Neural cell (in vitro differentiated cells): ENCODE results near the gene UNC5A. TPM values are rescaled to one million over a fixed set of nuclear protein-coding genes. Genes with fewer than 3 reads are reported as not detected.

Experiments used
- H2AFZ ChIP-seq: fragments of 200-600, 300-800 bp; sonication (generic), shearing (Covaris generic); 2 replicates; pipeline ENCODE4 v1.6.0; 2014; ENCODE audit warnings: low read depth, mild to moderate bottlenecking, antibody characterized with exemption, low read length, moderate library complexity
- H3F3A ChIP-seq: fragments of 200-600 bp; shearing (Covaris generic); 2 replicates; pipeline ENCODE4 v1.6.1; 2016; ENCODE audit warnings: mild to moderate bottlenecking, moderate library complexity, mixed read lengths, antibody characterized with exemption, low read length; ENCODE audit not compliant: insufficient read depth, poor library complexity, severe bottlenecking
- H3K27ac ChIP-seq: fragments of 200-600, 300-800 bp; sonication (generic), shearing (Covaris generic); 2 replicates; pipeline ENCODE4 v1.5.1; 2014; ENCODE audit warnings: mild to moderate bottlenecking, low read length, moderate library complexity
- H3K27me3 ChIP-seq: fragments of 300-800, 200-600 bp; sonication (generic), shearing (Covaris generic); 2 replicates; pipeline ENCODE4 v1.6.0; 2014; ENCODE audit warnings: mild to moderate bottlenecking, low read depth, low read length, moderate library complexity; ENCODE audit not compliant: insufficient read depth
- H3K36me3 ChIP-seq: fragments of 300-800, 200-600 bp; sonication (generic), shearing (Covaris generic); 2 replicates; pipeline ENCODE4 v1.5.1; 2014; ENCODE audit warnings: mild to moderate bottlenecking, antibody characterized with exemption, low read length, moderate library complexity; ENCODE audit not compliant: insufficient read depth
- H3K4me2 ChIP-seq: fragments of 300-800, 200-600 bp; sonication (generic), shearing (Covaris generic); 2 replicates; pipeline ENCODE4 v1.6.0; 2014; ENCODE audit warnings: mild to moderate bottlenecking, low read length
- H3K4me3 ChIP-seq: fragments of 300-800, 200-600 bp; sonication (generic), shearing (Covaris generic); 2 replicates; pipeline ENCODE4 v1.5.1; 2014; ENCODE audit warnings: mild to moderate bottlenecking, low read length, moderate library complexity
- H3K79me2 ChIP-seq: fragments of 200-600 bp; shearing (Covaris generic); replicated peaks from 2 replicates; pipeline ENCODE4 v1.6.0; 2014; ENCODE audit warnings: mild to moderate bottlenecking, low read length, moderate library complexity; ENCODE audit not compliant: insufficient read depth
- H3K9ac ChIP-seq: fragments of 300-800, 200-600 bp; sonication (generic), shearing (Covaris generic); 2 replicates; pipeline ENCODE4 v1.6.1; 2016; ENCODE audit warnings: mild to moderate bottlenecking, low read length, mixed read lengths
- H3K9me2 ChIP-seq: fragments of 200-600 bp; shearing (Covaris generic); 2 replicates; pipeline ENCODE4 v1.6.1; 2016; ENCODE audit warnings: mild to moderate bottlenecking, low read length, mixed read lengths; ENCODE audit not compliant: insufficient read depth
- H3K9me3 ChIP-seq: fragments of 200-600, 300-800 bp; sonication (generic), shearing (Covaris generic); 2 replicates; pipeline ENCODE4 v1.6.1; 2016; ENCODE audit warnings: mild to moderate bottlenecking, mixed run types, low read length, moderate library complexity, mixed read lengths
- H4K20me1 ChIP-seq: fragments of 200-600 bp; shearing (Covaris generic); 2 replicates; pipeline ENCODE4 v1.6.1; 2016; ENCODE audit warnings: mild to moderate bottlenecking, mixed run types; ENCODE audit not compliant: insufficient read depth
- EP300 ChIP-seq: fragments of 450-650 bp; conservative IDR thresholded peaks from 2 replicates; pipeline ENCODE4 v1.6.1; 2014; ENCODE audit warnings: antibody characterized with exemption, mild to moderate bottlenecking, moderate library complexity; ENCODE audit not compliant: poor library complexity, severe bottlenecking
- EZH2 ChIP-seq: fragments of 200-600, 300-800 bp; shearing (Covaris generic), sonication (generic); IDR thresholded peaks from 2 replicates; pipeline ENCODE4 v1.6.1; 2014; ENCODE audit warnings: antibody characterized with exemption, low read length, borderline replicate concordance, mild to moderate bottlenecking; ENCODE audit not compliant: insufficient read depth, poor library complexity, severe bottlenecking
- MXI1 ChIP-seq: fragments of 450-650 bp; conservative IDR thresholded peaks from 2 replicates; pipeline ENCODE4 v1.6.1; 2014; ENCODE audit warnings: antibody characterized with exemption, mild to moderate bottlenecking; ENCODE audit not compliant: poor library complexity, severe bottlenecking
- POLR2AphosphoS5 ChIP-seq: IDR thresholded peaks from 2 replicates; pipeline ENCODE4 v1.6.1; 2012
- RAD21 ChIP-seq: fragments of 450-650 bp; conservative IDR thresholded peaks from 2 replicates; pipeline ENCODE4 v1.6.1; 2014; ENCODE audit warnings: antibody characterized with exemption, mild to moderate bottlenecking, moderate library complexity
- REST ChIP-seq: IDR thresholded peaks from 2 replicates; pipeline ENCODE4 v1.6.1; 2012; ENCODE audit warnings: borderline replicate concordance
- SMC3 ChIP-seq: fragments of 450-650 bp; conservative IDR thresholded peaks from 2 replicates; pipeline ENCODE4 v1.6.1; 2014; ENCODE audit warnings: antibody characterized with exemption, mild to moderate bottlenecking, moderate library complexity; ENCODE audit not compliant: poor library complexity
- TAF1 ChIP-seq: IDR thresholded peaks from 2 replicates; pipeline ENCODE4 v1.6.1; 2012; ENCODE audit warnings: low read depth
- polyA plus RNA-seq: library from polyadenylated mRNA; depleted of rRNA; stranded (reverse); fragments of >200 nt; gene quantifications from 2 replicates; pipeline ENCODE4 v1.2.3, GENCODE V29; 2014
- TF ChIP-seq, protein P1 (sequence below): fragments of 450-650 bp; IDR thresholded peaks from 2 replicates; pipeline ENCODE4 v1.5.1; 2014; ENCODE audit warnings: antibody characterized with exemption, mild to moderate bottlenecking, moderate library complexity; ENCODE audit not compliant: poor library complexity, severe bottlenecking

The UNC5A gene
- polyA plus RNA-seq, 1 donor from 2014 or later, result 2.7 TPM

DNA sequence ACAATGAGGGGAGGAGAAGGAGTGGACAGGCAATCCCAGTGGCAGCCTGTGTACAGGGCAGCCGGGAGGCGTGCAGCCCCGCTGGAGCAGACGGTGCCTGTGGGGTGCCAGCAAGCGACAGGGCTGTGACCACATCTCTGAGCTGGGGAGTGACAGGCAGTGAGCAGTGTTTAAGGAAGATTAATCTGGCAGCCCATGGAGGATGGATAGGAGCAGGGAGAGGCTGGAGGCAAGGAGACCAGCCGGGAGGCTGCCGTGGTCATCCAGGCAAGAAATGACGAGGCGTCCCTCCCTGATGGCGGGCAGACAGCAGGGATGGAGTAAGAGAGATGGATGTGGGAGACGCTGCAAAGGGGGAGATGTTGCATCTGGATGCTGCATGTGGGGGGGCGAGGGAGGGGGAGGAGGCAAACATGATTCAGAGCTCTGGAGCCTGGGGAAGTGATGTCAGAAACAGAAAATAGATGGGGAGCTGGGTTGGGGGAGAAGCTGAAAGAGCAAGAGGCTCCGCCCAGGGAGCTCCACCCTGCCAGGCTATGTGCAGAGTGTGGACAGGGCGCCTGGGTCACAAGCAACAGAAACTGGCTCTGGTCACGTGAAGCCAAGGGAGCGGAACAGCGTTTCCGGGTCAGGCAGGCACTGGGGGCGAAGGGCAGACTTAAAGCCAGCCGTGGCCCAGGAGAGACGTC, 12.6 kb downstream of the UNC5A start:
- H3K4me2 ChIP-seq, result no peak overlapping the region
- no peaks in the 10 kb centered on the region for H3K9me3 ChIP-seq
- H4K20me1 ChIP-seq, result no peaks in the 10 kb centered on the region
- H3K4me3 ChIP-seq, result no peak overlapping the region
- no peaks in the 10 kb centered on the region for H3K36me3 ChIP-seq
- no peak for TF ChIP-seq RAD21
- TF ChIP-seq MXI1, result no peak
- no peak for TF ChIP-seq SMC3
- no peak for TF ChIP-seq EP300
- no peak for TF ChIP-seq POLR2AphosphoS5
- no peak for TF ChIP-seq REST
- TF ChIP-seq, protein P1, sequence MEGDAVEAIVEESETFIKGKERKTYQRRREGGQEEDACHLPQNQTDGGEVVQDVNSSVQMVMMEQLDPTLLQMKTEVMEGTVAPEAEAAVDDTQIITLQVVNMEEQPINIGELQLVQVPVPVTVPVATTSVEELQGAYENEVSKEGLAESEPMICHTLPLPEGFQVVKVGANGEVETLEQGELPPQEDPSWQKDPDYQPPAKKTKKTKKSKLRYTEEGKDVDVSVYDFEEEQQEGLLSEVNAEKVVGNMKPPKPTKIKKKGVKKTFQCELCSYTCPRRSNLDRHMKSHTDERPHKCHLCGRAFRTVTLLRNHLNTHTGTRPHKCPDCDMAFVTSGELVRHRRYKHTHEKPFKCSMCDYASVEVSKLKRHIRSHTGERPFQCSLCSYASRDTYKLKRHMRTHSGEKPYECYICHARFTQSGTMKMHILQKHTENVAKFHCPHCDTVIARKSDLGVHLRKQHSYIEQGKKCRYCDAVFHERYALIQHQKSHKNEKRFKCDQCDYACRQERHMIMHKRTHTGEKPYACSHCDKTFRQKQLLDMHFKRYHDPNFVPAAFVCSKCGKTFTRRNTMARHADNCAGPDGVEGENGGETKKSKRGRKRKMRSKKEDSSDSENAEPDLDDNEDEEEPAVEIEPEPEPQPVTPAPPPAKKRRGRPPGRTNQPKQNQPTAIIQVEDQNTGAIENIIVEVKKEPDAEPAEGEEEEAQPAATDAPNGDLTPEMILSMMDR, result no peak
- TF ChIP-seq TAF1, result no peak
- no peak for TF ChIP-seq EZH2
- H3K9me2 ChIP-seq, result no peaks in the 10 kb centered on the region
- peak overlapping the region; percentile 28 for H3K27ac ChIP-seq
- H2AFZ ChIP-seq, result no peak overlapping the region
- peak overlapping the region; percentile 20 for H3K9ac ChIP-seq
- H3F3A ChIP-seq, result no peaks in the 10 kb centered on the region
- H3K79me2 ChIP-seq, result no peaks in the 10 kb centered on the region
- H3K27me3 ChIP-seq, result peaks cover 4% of the 10 kb centered on the region

DNA sequence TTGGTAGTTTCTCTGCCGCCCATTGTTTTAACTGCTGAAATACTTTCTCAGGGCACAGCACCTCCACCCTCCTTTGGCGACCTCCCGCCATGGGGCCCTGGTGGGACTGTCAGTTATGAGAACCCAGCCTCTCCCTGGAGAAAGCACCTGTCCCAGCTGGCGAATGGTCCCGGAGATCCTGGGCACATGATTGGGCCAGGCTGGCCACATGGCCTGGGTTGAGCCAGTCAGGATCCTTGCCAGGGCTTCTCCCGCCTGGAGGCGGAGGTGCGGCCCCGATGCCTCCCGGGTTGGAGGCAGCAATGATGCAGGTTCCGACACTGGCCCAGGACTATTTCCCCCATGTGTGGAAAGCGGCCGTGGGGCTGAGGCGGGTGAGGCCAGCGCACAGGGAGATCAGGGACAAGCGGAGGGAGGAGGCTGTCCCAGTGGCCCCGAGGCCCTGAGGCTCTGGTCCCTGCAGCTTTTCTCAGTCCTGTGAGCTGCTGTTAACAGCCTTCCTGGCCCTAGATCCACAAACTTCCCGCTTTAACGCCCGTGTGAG, 13.6 kb downstream of the UNC5A start:
- H3K4me2 ChIP-seq, result no peak overlapping the region
- H3K4me3 ChIP-seq, result no peak overlapping the region
- no peaks in the 10 kb centered on the region for H3K27me3 ChIP-seq
- no peaks in the 10 kb centered on the region for H4K20me1 ChIP-seq
- TF ChIP-seq POLR2AphosphoS5, result no peak
- TF ChIP-seq TAF1, result no peak
- TF ChIP-seq EP300, result no peak
- TF ChIP-seq EZH2, result no peak
- no peak for TF ChIP-seq MXI1
- no peak for TF ChIP-seq REST
- TF ChIP-seq RAD21, result no peak
- no peak for TF ChIP-seq SMC3
- TF ChIP-seq, protein P1, result no peak
- H3K27ac ChIP-seq, result no peak overlapping the region
- no peaks in the 10 kb centered on the region for H3K36me3 ChIP-seq
- H3K9me3 ChIP-seq, result no peaks in the 10 kb centered on the region
- no peaks in the 10 kb centered on the region for H3K79me2 ChIP-seq
- no peak overlapping the region for H2AFZ ChIP-seq
- H3F3A ChIP-seq, result no peaks in the 10 kb centered on the region
- H3K9ac ChIP-seq, result no peak overlapping the region
- H3K9me2 ChIP-seq, result no peaks in the 10 kb centered on the region
